Measurements from ENCODE around the gene MEF2A. TPM values are rescaled to one million over a fixed set of nuclear protein-coding genes. Genes with fewer than 3 reads are reported as not detected.

The MEF2A gene
- total RNA-seq, 1 experiment from 2014 or later = 30.7 TPM

GRCh38 chr15:99674279-99674678 lies 108.5 kb downstream of the MEF2A start (continued):
- TF ChIP-seq FOXJ3 (CRISPR knock-in tag; IDR thresholded peaks at IDR 0.05; ENCODE audit: borderline replicate concordance) (no peak), EMX1 (CRISPR knock-in tag; IDR thresholded peaks at IDR 0.05) (no peak), ELF4 (CRISPR knock-in tag; IDR thresholded peaks at IDR 0.05; ENCODE audit: low read depth) (no peak), IRF1 (CRISPR knock-in tag; IDR thresholded peaks at IDR 0.05) (no peak), CTCF (IDR thresholded peaks at IDR 0.05) (no peak), ESRRA (CRISPR knock-in tag; IDR thresholded peaks at IDR 0.05; ENCODE audit: borderline replicate concordance) (no peak)

DNA sequence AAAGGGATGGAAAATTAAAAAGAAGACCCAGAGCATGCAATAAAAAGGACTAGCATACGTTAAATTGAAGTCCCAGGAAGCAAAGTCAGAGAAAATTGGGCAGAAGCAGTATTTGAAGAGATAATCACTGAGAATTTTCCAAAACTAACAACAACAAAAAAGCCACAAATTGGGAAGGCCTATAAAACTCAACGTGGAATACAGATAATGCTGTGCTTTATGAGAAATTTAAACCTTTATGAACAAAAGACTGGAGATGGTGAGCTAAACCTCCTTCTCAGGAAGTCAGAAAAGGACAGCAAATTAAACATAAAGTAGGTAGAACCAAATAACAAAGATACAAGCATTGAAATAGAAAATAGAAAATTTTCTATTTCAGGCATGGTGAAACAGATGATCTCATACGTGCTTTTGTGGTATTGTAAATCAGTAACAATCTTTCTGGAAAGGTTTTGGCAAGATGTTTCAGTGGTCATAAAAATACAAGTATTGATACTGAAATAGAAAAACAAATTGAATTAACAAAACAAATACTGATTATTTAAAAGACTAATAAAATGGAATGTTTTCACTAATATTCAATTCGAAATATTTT lies 111.9 kb downstream of the MEF2A start:
- Mint-ChIP-seq H3K4me1 (no peaks in the 10 kb centered on the region), H3K9me3 (no peaks in the 10 kb centered on the region), H3K27me3 (ENCODE audit: low read depth) (no peaks in the 10 kb centered on the region), H3K36me3 (peaks cover 57% of the 10 kb centered on the region), H3K4me3 (no peak overlapping the region), H3K27ac (no peak overlapping the region)
- CTCF ChIA-PET = no interaction called here
- POLR2A ChIA-PET = no interaction called here
- ATAC-seq (no peak), DNase-seq (ENCODE audit: low spot score) (no peak)
- TF ChIP-seq GABPB1 (CRISPR knock-in tag; IDR thresholded peaks at IDR 0.05) = no peak
- TF ChIP-seq ETV6 (CRISPR knock-in tag; IDR thresholded peaks at IDR 0.05) = no peak
- TF ChIP-seq, protein P1, sequence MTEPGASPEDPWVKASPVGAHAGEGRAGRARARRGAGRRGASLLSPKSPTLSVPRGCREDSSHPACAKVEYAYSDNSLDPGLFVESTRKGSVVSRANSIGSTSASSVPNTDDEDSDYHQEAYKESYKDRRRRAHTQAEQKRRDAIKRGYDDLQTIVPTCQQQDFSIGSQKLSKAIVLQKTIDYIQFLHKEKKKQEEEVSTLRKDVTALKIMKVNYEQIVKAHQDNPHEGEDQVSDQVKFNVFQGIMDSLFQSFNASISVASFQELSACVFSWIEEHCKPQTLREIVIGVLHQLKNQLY (CRISPR knock-in tag; IDR thresholded peaks at IDR 0.05) = no peak
- TF ChIP-seq, protein P2, sequence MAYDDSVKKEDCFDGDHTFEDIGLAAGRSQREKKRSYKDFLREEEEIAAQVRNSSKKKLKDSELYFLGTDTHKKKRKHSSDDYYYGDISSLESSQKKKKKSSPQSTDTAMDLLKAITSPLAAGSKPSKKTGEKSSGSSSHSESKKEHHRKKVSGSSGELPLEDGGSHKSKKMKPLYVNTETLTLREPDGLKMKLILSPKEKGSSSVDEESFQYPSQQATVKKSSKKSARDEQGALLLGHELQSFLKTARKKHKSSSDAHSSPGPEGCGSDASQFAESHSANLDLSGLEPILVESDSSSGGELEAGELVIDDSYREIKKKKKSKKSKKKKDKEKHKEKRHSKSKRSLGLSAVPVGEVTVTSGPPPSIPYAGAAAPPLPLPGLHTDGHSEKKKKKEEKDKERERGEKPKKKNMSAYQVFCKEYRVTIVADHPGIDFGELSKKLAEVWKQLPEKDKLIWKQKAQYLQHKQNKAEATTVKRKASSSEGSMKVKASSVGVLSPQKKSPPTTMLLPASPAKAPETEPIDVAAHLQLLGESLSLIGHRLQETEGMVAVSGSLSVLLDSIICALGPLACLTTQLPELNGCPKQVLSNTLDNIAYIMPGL (CRISPR knock-in tag; IDR thresholded peaks at IDR 0.05) = no peak
- TF ChIP-seq TEAD4 (CRISPR knock-in tag; IDR thresholded peaks at IDR 0.05) = no peak
- TF ChIP-seq MAX (CRISPR knock-in tag; IDR thresholded peaks at IDR 0.05) = no peak
- no peak for TF ChIP-seq TEAD1 (CRISPR knock-in tag; IDR thresholded peaks at IDR 0.05)
- TF ChIP-seq RORB (CRISPR knock-in tag; IDR thresholded peaks at IDR 0.05) = no peak
- no peak for TF ChIP-seq EMX1 (CRISPR knock-in tag; IDR thresholded peaks at IDR 0.05)
- TF ChIP-seq AFF4 (CRISPR knock-in tag; IDR thresholded peaks at IDR 0.05; ENCODE audit: borderline replicate concordance) = no peak
- TF ChIP-seq SP1 (CRISPR knock-in tag; conservative IDR thresholded peaks at IDR 0.05) = no peak
- no peak for TF ChIP-seq FOXP1 (CRISPR knock-in tag; IDR thresholded peaks at IDR 0.05; ENCODE audit: borderline replicate concordance)
- TF ChIP-seq CREB1 (CRISPR knock-in tag; IDR thresholded peaks at IDR 0.05) = no peak
- TF ChIP-seq HMGA2 (CRISPR knock-in tag; IDR thresholded peaks at IDR 0.05) = no peak
- TF ChIP-seq USF2 (CRISPR knock-in tag; IDR thresholded peaks at IDR 0.05) = no peak
- no peak for TF ChIP-seq MXD4 (CRISPR knock-in tag; IDR thresholded peaks at IDR 0.05; ENCODE audit: borderline replicate concordance)
- no peak for TF ChIP-seq JUN (CRISPR knock-in tag; IDR thresholded peaks at IDR 0.05)
